Activated CD8-positive, alpha-beta memory T cell treated with anti-CD3 and anti-CD28 coated beads, Interleukin-2, amount 50 U/mL, for 48 hours (primary cell): Measurements from ENCODE around the gene CALB2.

ENCODE experiments used
- DNase-seq: peaks from one replicate; pipeline ENCODE4 v3.0.0-alpha.2; 2020

Gene CALB2

GRCh38 chr16:71396594-71396993, 38.1 kb downstream of the CALB2 start:
- DNase-seq: no peak

- no peak for DNase-seq
These were observed 41.5 kb downstream of the CALB2 start for GRCh38 chr16:71399801-71400563.

GRCh38 chr16:71402007-71402406, 43.5 kb downstream of the CALB2 start:
- DNase-seq: no peak

- DNase-seq: no peak
These were observed 44.2 kb downstream of the CALB2 start for GRCh38 chr16:71402674-71403073.

- DNase-seq: no peak
These were observed 45.8 kb downstream of the CALB2 start for GRCh38 chr16:71404364-71404763.

- no peak for DNase-seq
These were observed 47.8 kb downstream of the CALB2 start for GRCh38 chr16:71406316-71406715.

GRCh38 chr16:71406724-71407123, 48.2 kb downstream of the CALB2 start:
- no peak for DNase-seq

GRCh38 chr16:71407731-71408130, 49.2 kb downstream of the CALB2 start:
- no peak for DNase-seq

GRCh38 chr16:71408536-71408935, 50.0 kb downstream of the CALB2 start:
- DNase-seq: no peak

GRCh38 chr16:71409011-71409775, 50.7 kb downstream of the CALB2 start:
- no peak for DNase-seq

GRCh38 chr16:71410146-71410545, 51.6 kb downstream of the CALB2 start:
- DNase-seq: no peak

- peak; percentile 84 for DNase-seq
These were observed 54.0 kb downstream of the CALB2 start for GRCh38 chr16:71412270-71413160.

- DNase-seq: no peak
These were observed 54.8 kb downstream of the CALB2 start for GRCh38 chr16:71413341-71413740.

GRCh38 chr16:71414038-71414437, 55.5 kb downstream of the CALB2 start:
- no peak for DNase-seq

- DNase-seq: peak; percentile 60
These were observed 63.4 kb downstream of the CALB2 start for GRCh38 chr16:71421911-71422310.

- DNase-seq: no peak
These were observed 64.5 kb downstream of the CALB2 start for GRCh38 chr16:71423016-71423415.

GRCh38 chr16:71423865-71424264, 65.3 kb downstream of the CALB2 start:
- no peak for DNase-seq

GRCh38 chr16:71424626-71425025, 66.1 kb downstream of the CALB2 start:
- no peak for DNase-seq

GRCh38 chr16:71425746-71426068, 67.2 kb downstream of the CALB2 start:
- DNase-seq: no peak

GRCh38 chr16:71426069-71426879, 67.8 kb downstream of the CALB2 start:
- peak; percentile 85 for DNase-seq

GRCh38 chr16:71426880-71427615, 68.5 kb downstream of the CALB2 start:
- no peak for DNase-seq

GRCh38 chr16:71428385-71428784, 69.9 kb downstream of the CALB2 start:
- no peak for DNase-seq
